GM19463 (cell line): ENCODE data around the gene ITGA11.

Experiments used
- ATAC-seq: cut with Tn5 transposase; IDR thresholded peaks from one replicate; pipeline ENCODE4 v1.9.1; 2021; ENCODE audit warnings: mild to moderate bottlenecking, moderate library complexity; ENCODE audit not compliant: unreplicated experiment

Gene ITGA11

GRCh38 chr15:68316061-68316804, 115.7 kb downstream of the ITGA11 start:
- no peak for ATAC-seq

- ATAC-seq = no peak
Observed at GRCh38 chr15:68315495-68316031, 116.4 kb downstream of the ITGA11 start.

GRCh38 chr15:68315035-68315434, 116.9 kb downstream of the ITGA11 start:
- no peak for ATAC-seq

- no peak for ATAC-seq
Observed at GRCh38 chr15:68314563-68314962, 117.4 kb downstream of the ITGA11 start.

GRCh38 chr15:68313501-68314410, 118.2 kb downstream of the ITGA11 start:
- ATAC-seq = no peak

- ATAC-seq = no peak
Observed at GRCh38 chr15:68312701-68313204, 119.2 kb downstream of the ITGA11 start.

GRCh38 chr15:68311859-68312557, 120.0 kb downstream of the ITGA11 start:
- ATAC-seq = no peak

- no peak for ATAC-seq
Observed at GRCh38 chr15:68311464-68311835, 120.5 kb downstream of the ITGA11 start.

- no peak for ATAC-seq
Observed at GRCh38 chr15:68310804-68311463, 121.0 kb downstream of the ITGA11 start.

GRCh38 chr15:68310178-68310803, 121.7 kb downstream of the ITGA11 start:
- no peak for ATAC-seq

- ATAC-seq = no peak
Observed at GRCh38 chr15:68309024-68309423, 122.9 kb downstream of the ITGA11 start.

GRCh38 chr15:68307131-68307928, 124.6 kb downstream of the ITGA11 start:
- ATAC-seq = no peak

GRCh38 chr15:68305420-68305871, 126.5 kb downstream of the ITGA11 start:
- ATAC-seq = no peak

GRCh38 chr15:68304589-68305337, 127.2 kb downstream of the ITGA11 start:
- no peak for ATAC-seq

GRCh38 chr15:68303560-68304436, 128.2 kb downstream of the ITGA11 start:
- no peak for ATAC-seq

- no peak for ATAC-seq
Observed at GRCh38 chr15:68303134-68303533, 128.8 kb downstream of the ITGA11 start.

GRCh38 chr15:68302729-68303128, 129.2 kb downstream of the ITGA11 start:
- ATAC-seq = no peak
